PC-3 (cell line): ENCODE measurements around the gene NOP56. TPM values are rescaled to one million over a fixed set of nuclear protein-coding genes. Genes with fewer than 3 reads are reported as not detected.

Experiments
- ATAC-seq: fragments of 200-7000 bp; cut with Tn5 transposase; 2 replicates; pipeline ENCODE4 v1.9.1; 2020; ENCODE audit warnings: mild to moderate bottlenecking, moderate library complexity
- BruUV-seq: library from RNA; stranded (reverse); fragments of 400-500 nt; replicated peaks from 2 replicates; lab custom pipeline; 2021; lab: Mats Ljungman, UMichigan
- CTCF ChIA-PET: fragments of 300-600 bp; sonication (Branson Sonifier 250); formaldehyde crosslinking; loops from one replicate; lab custom pipeline; 2022; ENCODE audit warnings: antibody characterized with exemption; lab: Charles Lee
- POLR2A ChIA-PET: fragments of 300-600 bp; sonication (Branson Sonifier 250); formaldehyde crosslinking; loops from one replicate; lab custom pipeline; 2022; ENCODE audit warnings: antibody characterized with exemption; ENCODE audit not compliant: unreplicated experiment; lab: Charles Lee
- DNase-seq: peaks from one replicate; pipeline ENCODE4 v3.0.0-alpha.2; 2015
- H2AFZ ChIP-seq: fragments of 300-600 bp; sonication (generic); 2 replicates; pipeline ENCODE4 v1.6.0; 2016; ENCODE audit warnings: antibody characterized with exemption, low read length
- H3F3A ChIP-seq: fragments of 300-600 bp; sonication (generic); one replicate; pipeline ENCODE4 v1.6.0; 2017; ENCODE audit warnings: antibody characterized with exemption, low read length, control low read depth, mild to moderate bottlenecking; ENCODE audit not compliant: unreplicated experiment
- H3K27ac ChIP-seq: fragments of 300-600 bp; sonication (generic); 2 replicates; pipeline ENCODE4 v1.5.1; 2016; ENCODE audit warnings: mild to moderate bottlenecking, low read length
- H3K27me3 ChIP-seq: fragments of 300-600 bp; sonication (generic); 2 replicates; pipeline ENCODE4 v1.6.1; 2016; ENCODE audit warnings: low read length, mixed read lengths
- H3K36me3 ChIP-seq: fragments of 300-600 bp; sonication (generic); 2 replicates; pipeline ENCODE4 v1.6.1; 2016; ENCODE audit warnings: low read depth, mixed run types, low read length, mixed read lengths
- H3K4me1 ChIP-seq: fragments of 300-600 bp; sonication (generic); 2 replicates; pipeline ENCODE4 v1.5.1; 2016; ENCODE audit warnings: low read length; ENCODE audit not compliant: insufficient read depth
- H3K4me2 ChIP-seq: fragments of 300-600 bp; sonication (generic); 2 replicates; pipeline ENCODE4 v1.6.0; 2016; ENCODE audit warnings: low read length
- H3K4me3 ChIP-seq: fragments of 300-600 bp; sonication (generic); 2 replicates; pipeline ENCODE4 v1.5.1; 2016; ENCODE audit warnings: mild to moderate bottlenecking, low read length, mixed read lengths
- H3K79me2 ChIP-seq: fragments of 300-600 bp; sonication (generic); 2 replicates; pipeline ENCODE4 v1.6.1; 2017; ENCODE audit warnings: low read length, mixed read lengths
- H3K9ac ChIP-seq: fragments of 300-600 bp; sonication (generic); 2 replicates; pipeline ENCODE4 v1.6.0; 2016; ENCODE audit warnings: mild to moderate bottlenecking, low read length
- H3K9me2 ChIP-seq: fragments of 300-600 bp; sonication (generic); replicated peaks from 2 replicates; pipeline ENCODE4 v1.6.1; 2016; ENCODE audit warnings: mixed run types, low read length, mixed read lengths
- H3K9me3 ChIP-seq: fragments of 300-600 bp; sonication (generic); 2 replicates; pipeline ENCODE4 v1.6.1; 2016; ENCODE audit warnings: low read length, mixed read lengths
- H4K20me1 ChIP-seq: fragments of 300-600 bp; sonication (generic); 2 replicates; pipeline ENCODE4 v1.6.1; 2016; ENCODE audit warnings: low read length, mixed read lengths
- CTCF ChIP-seq: fragments of 300-600 bp; sonication (generic); conservative IDR thresholded peaks from 2 replicates; pipeline ENCODE4 v1.5.1; 2017; ENCODE audit warnings: antibody characterized with exemption, low read depth, mild to moderate bottlenecking, low read length
- EZH2 ChIP-seq: fragments of 300-600 bp; sonication (generic); IDR thresholded peaks from one replicate; pipeline ENCODE4 v1.6.1; 2017; ENCODE audit warnings: antibody characterized with exemption, mild to moderate bottlenecking, low read length; ENCODE audit not compliant: unreplicated experiment
- EZH2phosphoT487 ChIP-seq: fragments of 300-600 bp; sonication (generic); IDR thresholded peaks from 2 replicates; pipeline ENCODE4 v1.6.1; 2018; ENCODE audit warnings: mild to moderate bottlenecking, antibody characterized with exemption, low read length, borderline replicate concordance
- intact Hi-C: fragments of 100-400 bp; cut with micrococcal nuclease; formaldehyde crosslinking; loops from 2 replicates; pipeline ENCODE4 v1.9.0; 2023
- total RNA-seq: library from RNA; depleted of rRNA; stranded (reverse); fragments of >200 nt; gene quantifications from 2 replicates; pipeline ENCODE4 v1.2.3, GENCODE V29; 2014

Gene NOP56
- total RNA-seq, 1 experiment from 2014 or later, result 570 TPM

DNA sequence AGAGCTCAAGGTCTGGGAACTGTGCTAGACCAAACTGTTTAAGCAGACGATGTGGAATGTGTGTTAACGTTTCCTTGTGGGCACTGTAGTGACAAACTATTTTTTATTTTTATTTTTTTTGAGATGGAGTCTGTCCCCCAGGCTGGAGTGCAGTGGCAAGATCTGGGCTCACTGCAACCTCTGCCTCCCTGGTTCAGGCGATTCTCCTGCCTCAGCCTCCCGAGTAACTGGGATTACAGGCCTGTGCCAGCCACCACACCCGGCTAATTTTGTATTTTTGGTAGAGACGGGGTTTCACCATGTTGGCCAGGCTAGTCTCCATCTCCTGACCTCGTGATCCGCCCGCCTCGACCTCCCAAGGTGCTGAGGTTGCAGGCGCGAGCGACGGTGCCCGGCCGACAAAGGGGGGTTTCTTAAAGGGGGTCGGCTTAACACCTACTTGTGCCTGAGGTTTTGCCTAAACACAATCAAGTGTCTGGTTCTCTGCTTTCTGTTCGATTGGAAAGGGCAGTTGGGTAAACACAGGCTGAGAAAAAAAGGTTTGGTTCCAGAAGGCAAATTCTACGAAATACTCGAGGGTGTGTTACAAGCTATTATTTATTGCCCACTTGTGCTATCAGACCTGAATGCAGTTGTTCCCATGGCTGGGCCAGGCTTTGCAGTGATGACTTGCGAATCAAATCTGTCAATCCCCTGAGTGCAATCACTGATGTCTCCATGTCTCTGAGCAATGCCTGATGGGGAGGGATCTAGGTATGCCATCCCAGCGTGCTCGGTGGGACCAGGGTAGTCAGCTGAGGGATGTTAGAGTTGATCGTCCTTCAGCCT is 1.3 kb downstream of the NOP56 start:
- TF ChIP-seq CTCF (no peak), EZH2phosphoT487 (no peak), EZH2 (no peak)
- H3K9ac ChIP-seq, result peak overlapping the region; percentile 98
- peaks cover 61% of the 10 kb centered on the region for H3K79me2 ChIP-seq
- no peaks in the 10 kb centered on the region for H3K9me2 ChIP-seq
- DNase-seq (no peak), ATAC-seq (no peak)
- peaks cover 25% of the 10 kb centered on the region for H3K4me1 ChIP-seq
- H3K9me3 ChIP-seq, result no peaks in the 10 kb centered on the region
- ChIA-PET CTCF (no interaction called here), POLR2A (no interaction called here)
- no TSS peak for BruUV-seq
- no peak overlapping the region for H2AFZ ChIP-seq
- H3K4me2 ChIP-seq, result peak overlapping the region; percentile 92
- H3K36me3 ChIP-seq, result peaks cover 61% of the 10 kb centered on the region
- no peak overlapping the region for H3K27ac ChIP-seq
- peaks cover 46% of the 10 kb centered on the region for H3F3A ChIP-seq
- peak overlapping the region; percentile 97 for H3K4me3 ChIP-seq
- H3K27me3 ChIP-seq, result no peaks in the 10 kb centered on the region
- intact Hi-C loops, result no loop called here
- peaks cover 61% of the 10 kb centered on the region for H4K20me1 ChIP-seq

DNA sequence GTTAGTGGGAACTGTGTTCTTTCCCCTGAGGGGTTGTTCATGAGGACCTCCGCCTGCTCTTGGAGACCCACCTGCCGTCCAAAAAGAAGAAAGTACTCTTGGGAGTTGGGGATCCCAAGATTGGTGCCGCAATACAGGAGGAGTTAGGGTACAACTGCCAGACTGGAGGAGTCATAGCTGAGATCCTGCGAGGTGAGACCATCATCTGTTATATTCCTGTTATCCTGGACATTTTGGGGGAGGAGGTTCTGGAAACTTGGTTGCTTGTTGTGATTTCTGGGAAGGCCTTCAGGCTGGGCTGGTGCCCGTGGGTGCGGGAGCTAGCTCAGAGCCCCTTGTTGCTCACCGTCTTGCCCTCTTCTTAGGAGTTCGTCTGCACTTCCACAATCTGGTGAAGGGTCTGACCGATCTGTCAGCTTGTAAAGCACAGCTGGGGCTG is 2.0 kb downstream of the NOP56 start:
- no TSS peak for BruUV-seq
- H3K4me3 ChIP-seq, result peak overlapping the region; percentile 97
- peak overlapping the region; percentile 98 for H3K9ac ChIP-seq
- no peak overlapping the region for H2AFZ ChIP-seq
- peaks cover 50% of the 10 kb centered on the region for H3F3A ChIP-seq
- H3K4me2 ChIP-seq, result peak overlapping the region; percentile 92
- ChIA-PET POLR2A (no interaction called here), CTCF (no interaction called here)
- no peaks in the 10 kb centered on the region for H3K9me3 ChIP-seq
- H3K4me1 ChIP-seq, result peaks cover 25% of the 10 kb centered on the region
- intact Hi-C loops, result no loop called here
- TF ChIP-seq EZH2, result no peak
- TF ChIP-seq CTCF, result no peak
- H3K36me3 ChIP-seq, result peaks cover 62% of the 10 kb centered on the region
- H3K79me2 ChIP-seq, result peaks cover 61% of the 10 kb centered on the region
- DNase-seq, result no peak
- no peaks in the 10 kb centered on the region for H3K27me3 ChIP-seq
- H3K9me2 ChIP-seq, result no peaks in the 10 kb centered on the region
- no peak overlapping the region for H3K27ac ChIP-seq
- no peak for ATAC-seq
- H4K20me1 ChIP-seq, result peaks cover 68% of the 10 kb centered on the region

DNA sequence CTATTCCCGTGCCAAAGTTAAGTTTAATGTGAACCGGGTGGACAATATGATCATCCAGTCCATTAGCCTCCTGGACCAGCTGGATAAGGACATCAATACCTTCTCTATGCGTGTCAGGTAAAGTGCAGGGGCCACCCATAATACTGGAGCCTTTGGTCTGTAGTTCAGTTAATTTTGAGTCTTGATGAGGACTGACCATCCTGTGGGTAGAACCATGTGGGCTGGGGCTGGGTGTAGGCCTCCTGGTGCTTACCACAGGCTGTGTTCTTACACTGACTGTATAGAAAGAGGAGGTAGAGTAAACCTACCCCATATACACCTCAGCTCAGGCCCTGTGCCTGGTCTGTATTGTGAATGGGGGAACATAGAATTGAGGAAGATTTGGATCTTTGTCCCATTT is 2.4 kb downstream of the NOP56 start:
- Histone ChIP-seq H3K9me3 (no peaks in the 10 kb centered on the region), H3K27ac (no peak overlapping the region), H3K4me1 (peaks cover 25% of the 10 kb centered on the region), H3K4me2 (peak overlapping the region; percentile 92), H3K4me3 (peak overlapping the region; percentile 97), H4K20me1 (peaks cover 70% of the 10 kb centered on the region), H3K9ac (no peak overlapping the region), H3K27me3 (no peaks in the 10 kb centered on the region), H3K9me2 (no peaks in the 10 kb centered on the region), H3F3A (peaks cover 50% of the 10 kb centered on the region), H3K36me3 (peaks cover 66% of the 10 kb centered on the region), H3K79me2 (peaks cover 61% of the 10 kb centered on the region), H2AFZ (no peak overlapping the region)
- BruUV-seq, result no TSS peak
- TF ChIP-seq CTCF, result no peak
- no peak for TF ChIP-seq EZH2
- no peak for TF ChIP-seq EZH2phosphoT487
- POLR2A ChIA-PET, result no interaction called here
- DNase-seq (no peak), ATAC-seq (no peak)
- CTCF ChIA-PET, result no interaction called here
- intact Hi-C loops, result no loop called here
